PC-9 (cell line): ENCODE measurements around the gene PAM16. TPM values are rescaled to one million over a fixed set of nuclear protein-coding genes. Genes with fewer than 3 reads are reported as not detected.
A peak's percentile ranks its signal among the peaks of the same experiment; 100 is the strongest.

Experiments used
- BruUV-seq: library from RNA; stranded (reverse); fragments of 400-500 nt; replicated peaks from 2 replicates; lab custom pipeline; 2021; lab: Mats Ljungman, UMichigan
- CTCF ChIA-PET: fragments of 300-600 bp; sonication (Branson Sonifier 250); formaldehyde crosslinking; loops from one replicate; lab custom pipeline; 2022; ENCODE audit warnings: antibody characterized with exemption; lab: Charles Lee
- POLR2A ChIA-PET: fragments of 300-600 bp; sonication (Branson Sonifier 250); formaldehyde crosslinking; loops from one replicate; lab custom pipeline; 2022; ENCODE audit warnings: antibody characterized with exemption; ENCODE audit not compliant: unreplicated experiment; lab: Charles Lee
- DNase-seq, 2 experiments: peaks; one replicate each; pipeline versions ENCODE4 v3.0.0 to v3.0.0-alpha.2; 2015 to 2022; ENCODE audit warnings: mixed read lengths in 1 of 2
- H2AFZ ChIP-seq: fragments of 200-600 bp; sonication (generic); 2 replicates; pipeline ENCODE4 v1.8.1; 2017; ENCODE audit warnings: antibody characterized with exemption
- H3F3A ChIP-seq: fragments of 200-600 bp; sonication (generic); 2 replicates; pipeline ENCODE4 v1.8.1; 2017; ENCODE audit warnings: antibody characterized with exemption, mild to moderate bottlenecking, low read depth; ENCODE audit not compliant: insufficient read depth
- H3K27ac ChIP-seq: fragments of 200-600 bp; sonication (generic); 2 replicates; pipeline ENCODE4 v1.6.1; 2016; ENCODE audit warnings: mixed run types
- H3K27me3 ChIP-seq: fragments of 200-600 bp; sonication (generic); 2 replicates; pipeline ENCODE4 v1.6.1; 2016; ENCODE audit warnings: low read depth, mixed run types; ENCODE audit not compliant: insufficient read depth
- H3K36me3 ChIP-seq: fragments of 200-600 bp; sonication (generic); 2 replicates; pipeline ENCODE4 v1.6.1; 2016; ENCODE audit warnings: low read depth, mixed run types
- H3K4me1 ChIP-seq: fragments of 200-600 bp; sonication (generic); replicated peaks from 2 replicates; pipeline ENCODE4 v1.6.1; 2016; ENCODE audit warnings: mixed run types; ENCODE audit not compliant: insufficient read depth
- H3K4me2 ChIP-seq: fragments of 200-600 bp; sonication (generic); 2 replicates; pipeline ENCODE4 v1.6.1; 2017; ENCODE audit warnings: mixed run types
- H3K4me3 ChIP-seq: fragments of 200-600 bp; sonication (generic); 2 replicates; pipeline ENCODE4 v1.6.1; 2016; ENCODE audit warnings: mixed run types
- H3K79me2 ChIP-seq: fragments of 200-600 bp; sonication (generic); 2 replicates; pipeline ENCODE4 v1.6.1; 2017; ENCODE audit warnings: low read depth, mixed run types
- H3K9me2 ChIP-seq: fragments of 200-600 bp; sonication (generic); 2 replicates; pipeline ENCODE4 v1.8.1; 2017; ENCODE audit warnings: mild to moderate bottlenecking; ENCODE audit not compliant: insufficient read depth
- H3K9me3 ChIP-seq: fragments of 200-600 bp; sonication (generic); 2 replicates; pipeline ENCODE4 v1.8.1; 2016; ENCODE audit warnings: low read depth; ENCODE audit not compliant: insufficient read depth
- H4K20me1 ChIP-seq: fragments of 200-600 bp; sonication (generic); 2 replicates; pipeline ENCODE4 v1.8.1; 2017; ENCODE audit not compliant: insufficient read depth
- EZH2 ChIP-seq: fragments of 200-600 bp; sonication (generic); IDR thresholded peaks from 2 replicates; pipeline ENCODE4 v1.8.0; 2017; ENCODE audit warnings: antibody characterized with exemption, low read depth
- intact Hi-C: fragments of 100-400 bp; cut with micrococcal nuclease; formaldehyde crosslinking; loops from one replicate; pipeline ENCODE4 v1.10.0; 2022; ENCODE audit not compliant: unreplicated experiment
- total RNA-seq: library from RNA; stranded (reverse); gene quantifications from 2 replicates; pipeline ENCODE4 v1.2.3, GENCODE V29; 2021
- TF ChIP-seq, protein P1 (sequence below): fragments of 200-600 bp; sonication (generic); conservative IDR thresholded peaks from 2 replicates; pipeline ENCODE4 v1.6.1; 2017; ENCODE audit warnings: mixed run types, antibody characterized with exemption, mild to moderate bottlenecking, moderate library complexity

PAM16 gene
- total RNA-seq, 1 experiment from 2014 or later = 95.9 TPM

GRCh38 chr16:4338125-4338582, 13.0 kb downstream of the PAM16 start:
- H3K36me3 ChIP-seq = no peaks in the 10 kb centered on the region
- ChIA-PET POLR2A (no interaction called here), CTCF (no interaction called here)
- no peak overlapping the region for H2AFZ ChIP-seq
- intact Hi-C loops = no loop called here
- H4K20me1 ChIP-seq = peaks cover 38% of the 10 kb centered on the region
- H3K27ac ChIP-seq = no peak overlapping the region
- no TSS peak for BruUV-seq
- no peak overlapping the region for H3K4me2 ChIP-seq
- H3K4me3 ChIP-seq = no peak overlapping the region
- no peaks in the 10 kb centered on the region for H3K9me3 ChIP-seq
- DNase-seq = no peak
- H3K9me2 ChIP-seq = no peaks in the 10 kb centered on the region
- H3F3A ChIP-seq = peaks cover 7% of the 10 kb centered on the region; the same call in 1 of the 2 replicates
- H3K79me2 ChIP-seq = peaks cover 11% of the 10 kb centered on the region
- H3K27me3 ChIP-seq = no peaks in the 10 kb centered on the region
- H3K4me1 ChIP-seq = no peaks in the 10 kb centered on the region
- no peak for TF ChIP-seq EZH2
- TF ChIP-seq, protein P1, sequence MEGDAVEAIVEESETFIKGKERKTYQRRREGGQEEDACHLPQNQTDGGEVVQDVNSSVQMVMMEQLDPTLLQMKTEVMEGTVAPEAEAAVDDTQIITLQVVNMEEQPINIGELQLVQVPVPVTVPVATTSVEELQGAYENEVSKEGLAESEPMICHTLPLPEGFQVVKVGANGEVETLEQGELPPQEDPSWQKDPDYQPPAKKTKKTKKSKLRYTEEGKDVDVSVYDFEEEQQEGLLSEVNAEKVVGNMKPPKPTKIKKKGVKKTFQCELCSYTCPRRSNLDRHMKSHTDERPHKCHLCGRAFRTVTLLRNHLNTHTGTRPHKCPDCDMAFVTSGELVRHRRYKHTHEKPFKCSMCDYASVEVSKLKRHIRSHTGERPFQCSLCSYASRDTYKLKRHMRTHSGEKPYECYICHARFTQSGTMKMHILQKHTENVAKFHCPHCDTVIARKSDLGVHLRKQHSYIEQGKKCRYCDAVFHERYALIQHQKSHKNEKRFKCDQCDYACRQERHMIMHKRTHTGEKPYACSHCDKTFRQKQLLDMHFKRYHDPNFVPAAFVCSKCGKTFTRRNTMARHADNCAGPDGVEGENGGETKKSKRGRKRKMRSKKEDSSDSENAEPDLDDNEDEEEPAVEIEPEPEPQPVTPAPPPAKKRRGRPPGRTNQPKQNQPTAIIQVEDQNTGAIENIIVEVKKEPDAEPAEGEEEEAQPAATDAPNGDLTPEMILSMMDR = no peak

DNA sequence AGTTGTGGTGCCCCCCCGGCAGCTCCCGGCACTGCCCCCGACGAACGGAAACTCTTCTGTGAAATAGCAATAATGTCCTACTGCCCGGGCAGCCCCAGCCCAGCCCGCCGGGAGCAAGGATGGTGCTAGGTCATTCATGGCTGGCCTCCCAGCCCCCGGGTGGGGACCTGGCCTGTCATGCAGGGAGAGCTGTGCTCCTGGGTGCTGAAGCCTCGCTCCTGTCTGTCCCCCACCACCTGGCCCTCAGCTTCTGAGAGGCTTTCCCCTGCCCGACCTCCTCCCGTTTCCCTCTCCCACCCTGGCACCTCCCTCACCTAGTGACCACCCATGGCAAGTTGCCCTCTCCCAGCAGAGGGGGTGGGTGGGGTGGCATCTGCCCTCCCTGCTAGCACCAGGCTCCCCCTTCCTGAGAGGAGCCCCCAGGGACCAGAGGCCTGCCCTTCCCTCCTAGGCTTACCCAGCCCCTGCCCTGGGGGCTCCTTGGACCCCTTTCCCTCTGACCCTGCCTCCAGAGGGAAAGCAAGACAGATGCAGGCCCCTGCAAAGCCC, 13.5 kb downstream of the PAM16 start:
- H3K4me1 ChIP-seq = no peaks in the 10 kb centered on the region
- H3K27me3 ChIP-seq = no peaks in the 10 kb centered on the region
- TF ChIP-seq, protein P1 = no peak
- no peak for TF ChIP-seq EZH2
- peaks cover 5% of the 10 kb centered on the region; the same call in 1 of the 2 replicates for H3K79me2 ChIP-seq
- H3K36me3 ChIP-seq = no peaks in the 10 kb centered on the region
- H3K9me2 ChIP-seq = no peaks in the 10 kb centered on the region
- H3K4me2 ChIP-seq = no peak overlapping the region
- TSS peak; percentile 7 for BruUV-seq
- no peak overlapping the region for H3K4me3 ChIP-seq
- H2AFZ ChIP-seq = no peak overlapping the region
- intact Hi-C loops = no loop called here
- peaks cover 7% of the 10 kb centered on the region; the same call in 1 of the 2 replicates for H3F3A ChIP-seq
- H3K27ac ChIP-seq = no peak overlapping the region
- no peak for DNase-seq
- ChIA-PET POLR2A (no interaction called here), CTCF (no interaction called here)
- no peaks in the 10 kb centered on the region for H3K9me3 ChIP-seq
- H4K20me1 ChIP-seq = peaks cover 33% of the 10 kb centered on the region

- no TSS peak for BruUV-seq
- TF ChIP-seq, protein P1 = no peak
- no peak for TF ChIP-seq EZH2
- H2AFZ ChIP-seq = no peak overlapping the region
- no peaks in the 10 kb centered on the region for H3K36me3 ChIP-seq
- POLR2A ChIA-PET = no interaction called here
- H3K27me3 ChIP-seq = no peaks in the 10 kb centered on the region
- DNase-seq = no peak
- peaks cover 7% of the 10 kb centered on the region; the same call in 1 of the 2 replicates for H3F3A ChIP-seq
- no peaks in the 10 kb centered on the region for H3K4me1 ChIP-seq
- CTCF ChIA-PET = no interaction called here
- no peaks in the 10 kb centered on the region for H3K79me2 ChIP-seq
- H3K9me3 ChIP-seq = no peaks in the 10 kb centered on the region
- H4K20me1 ChIP-seq = peaks cover 26% of the 10 kb centered on the region
- intact Hi-C loops = no loop called here
- H3K4me2 ChIP-seq = no peak overlapping the region
- no peak overlapping the region for H3K27ac ChIP-seq
- H3K4me3 ChIP-seq = no peak overlapping the region
- no peaks in the 10 kb centered on the region for H3K9me2 ChIP-seq
Observed at GRCh38 chr16:4336701-4337539, 14.2 kb downstream of the PAM16 start.
